SU-DHL-6 (cell line): ENCODE results near the gene RHAG.

ENCODE experiments used
- H2AFZ ChIP-seq: fragments of 200-600 bp; sonication (generic); 2 replicates; pipeline ENCODE4 v1.6.1; 2014; ENCODE audit warnings: low read depth, mild to moderate bottlenecking, moderate library complexity, mixed read lengths, antibody characterized with exemption, low read length; ENCODE audit not compliant: severe bottlenecking
- H3F3A ChIP-seq: fragments of 200-600 bp; shearing (Covaris generic); 2 replicates; pipeline ENCODE4 v1.6.0; 2016; ENCODE audit warnings: antibody characterized with exemption, mild to moderate bottlenecking; ENCODE audit not compliant: insufficient read depth
- H3K27ac ChIP-seq: fragments of 200-600 bp; sonication (generic); 2 replicates; pipeline ENCODE4 v1.5.1; 2016; ENCODE audit warnings: low read depth, mild to moderate bottlenecking, low read length, moderate library complexity, mixed read lengths
- H3K27me3 ChIP-seq: fragments of 200-600 bp; sonication (generic), shearing (Covaris generic); 2 replicates; pipeline ENCODE4 v1.6.0; 2014; ENCODE audit warnings: mild to moderate bottlenecking, low read length
- H3K36me3 ChIP-seq: fragments of 200-600 bp; sonication (generic); 2 replicates; pipeline ENCODE4 v1.6.1; 2014; ENCODE audit warnings: mild to moderate bottlenecking, low read length, mixed read lengths
- H3K4me2 ChIP-seq: fragments of 300-600, 200-600 bp; shearing (Covaris generic), sonication (generic); 2 replicates; pipeline ENCODE4 v1.6.0; 2014; ENCODE audit warnings: low read length, low read depth, mild to moderate bottlenecking; ENCODE audit not compliant: poor library complexity, severe bottlenecking
- H3K4me3 ChIP-seq: fragments of 200-600 bp; sonication (generic); 2 replicates; pipeline ENCODE4 v1.5.1; 2014; ENCODE audit warnings: antibody characterized with exemption, low read length, mild to moderate bottlenecking, mixed read lengths; ENCODE audit not compliant: insufficient read depth, poor library complexity, severe bottlenecking
- H3K79me2 ChIP-seq: fragments of 200-600 bp; sonication (generic); 2 replicates; pipeline ENCODE4 v1.6.1; 2014; ENCODE audit warnings: mild to moderate bottlenecking, low read length, moderate library complexity; ENCODE audit not compliant: insufficient read depth
- H3K9ac ChIP-seq: fragments of 200-600 bp; sonication (generic); 2 replicates; pipeline ENCODE4 v1.7.0; 2014; ENCODE audit warnings: mild to moderate bottlenecking, low read length
- H3K9me2 ChIP-seq: fragments of 200-600 bp; sonication (generic); replicated peaks from 2 replicates; pipeline ENCODE4 v1.6.1; 2014; ENCODE audit warnings: low read length; ENCODE audit not compliant: insufficient read depth
- H3K9me3 ChIP-seq: fragments of 200-600 bp; sonication (generic); 2 replicates; pipeline ENCODE4 v1.6.1; 2014; ENCODE audit warnings: low read length, mixed read lengths; ENCODE audit not compliant: insufficient read depth
- H4K20me1 ChIP-seq: fragments of 200-600 bp; sonication (generic); 2 replicates; pipeline ENCODE4 v1.6.1; 2014; ENCODE audit warnings: low read depth, mild to moderate bottlenecking, antibody characterized with exemption, low read length, moderate library complexity, mixed read lengths
- CTCF ChIP-seq: fragments of 200-600 bp; sonication (generic); IDR thresholded peaks from one replicate; pipeline ENCODE4 v1.5.1; 2017; ENCODE audit warnings: antibody characterized with exemption, mild to moderate bottlenecking, low read length, moderate library complexity; ENCODE audit not compliant: insufficient read depth, poor library complexity, severe bottlenecking
- EZH2phosphoT487 ChIP-seq: fragments of 200-600 bp; sonication (generic), shearing (Covaris generic); conservative IDR thresholded peaks from 2 replicates; pipeline ENCODE4 v1.6.1; 2018; ENCODE audit warnings: mild to moderate bottlenecking, antibody characterized with exemption, low read length, moderate library complexity, mixed read lengths

RHAG gene

GRCh38 chr6:49653942-49654341 is 17.3 kb upstream of the RHAG start:
- TF ChIP-seq EZH2phosphoT487 (no peak), CTCF (no peak)
- H3K4me3 ChIP-seq = no peak overlapping the region
- H3K27ac ChIP-seq = no peak overlapping the region
- no peak overlapping the region for H3K9ac ChIP-seq
- H2AFZ ChIP-seq = no peak overlapping the region
- no peaks in the 10 kb centered on the region for H3K9me3 ChIP-seq
- H3K4me2 ChIP-seq = no peak overlapping the region
- H3F3A ChIP-seq = no peaks in the 10 kb centered on the region
- no peaks in the 10 kb centered on the region for H3K79me2 ChIP-seq
- no peaks in the 10 kb centered on the region for H3K27me3 ChIP-seq
- no peaks in the 10 kb centered on the region for H3K9me2 ChIP-seq
- H4K20me1 ChIP-seq = no peaks in the 10 kb centered on the region
- no peaks in the 10 kb centered on the region for H3K36me3 ChIP-seq

GRCh38 chr6:49653438-49653837 is 16.8 kb upstream of the RHAG start:
- TF ChIP-seq EZH2phosphoT487 (no peak), CTCF (no peak)

GRCh38 chr6:49651239-49651638 is 14.6 kb upstream of the RHAG start:
- TF ChIP-seq EZH2phosphoT487 (no peak), CTCF (no peak)
- no peaks in the 10 kb centered on the region for H3K9me2 ChIP-seq
- H3K9me3 ChIP-seq = no peaks in the 10 kb centered on the region
- H2AFZ ChIP-seq = no peak overlapping the region
- H3K36me3 ChIP-seq = no peaks in the 10 kb centered on the region
- H3K4me3 ChIP-seq = no peak overlapping the region
- no peaks in the 10 kb centered on the region for H3K27me3 ChIP-seq
- no peak overlapping the region for H3K4me2 ChIP-seq
- H3K79me2 ChIP-seq = no peaks in the 10 kb centered on the region
- no peak overlapping the region for H3K9ac ChIP-seq
- H4K20me1 ChIP-seq = no peaks in the 10 kb centered on the region
- H3F3A ChIP-seq = no peaks in the 10 kb centered on the region
- no peak overlapping the region for H3K27ac ChIP-seq

More at GRCh38 chr6:49653438-49653837, 16.8 kb upstream of the RHAG start:
- Histone ChIP-seq H3K4me2 (no peak overlapping the region), H3K79me2 (no peaks in the 10 kb centered on the region), H3F3A (no peaks in the 10 kb centered on the region), H3K27ac (no peak overlapping the region), H3K4me3 (no peak overlapping the region), H4K20me1 (no peaks in the 10 kb centered on the region), H3K9ac (no peak overlapping the region), H2AFZ (no peak overlapping the region), H3K36me3 (no peaks in the 10 kb centered on the region), H3K9me3 (no peaks in the 10 kb centered on the region), H3K9me2 (no peaks in the 10 kb centered on the region), H3K27me3 (no peaks in the 10 kb centered on the region)
